ENCODE data around the gene KLK10. TPM values are rescaled to one million over a fixed set of nuclear protein-coding genes. Genes with fewer than 3 reads are reported as not detected.

KLK10 gene
- polyA plus RNA-seq, 1 donor (not counting 4 experiments of a cell fraction or from before 2014, with no cell fraction given), result 56.3 TPM

DNA sequence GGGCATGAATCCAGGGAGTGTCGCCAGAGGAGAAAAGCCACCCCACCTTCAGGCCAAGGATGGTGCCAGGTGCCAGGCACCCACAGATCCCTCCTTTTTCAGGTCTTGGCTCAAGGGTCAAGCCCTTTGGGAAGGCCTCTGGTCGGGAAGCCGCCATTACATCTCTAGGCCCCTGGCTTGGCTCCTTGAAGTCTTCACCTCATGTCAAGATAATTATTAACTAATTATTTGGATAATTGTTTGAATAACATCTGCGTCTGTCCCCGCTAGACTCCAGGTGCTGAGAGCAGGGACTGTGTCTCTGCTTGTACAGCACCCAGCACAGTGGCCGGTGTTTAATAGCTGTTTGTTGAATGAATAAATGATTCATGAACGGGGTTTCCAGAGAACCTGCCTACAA, 44.2 kb upstream of the KLK10 start:
- Histone ChIP-seq H4K20me1 (ENCODE audit: control insufficient read depth, extremely low read depth, insufficient read depth, low read length) (no peaks in the 10 kb centered on the region), H3K27ac (ENCODE audit: control insufficient read depth, insufficient read depth, low read length) (no peak overlapping the region), H3K79me2 (ENCODE audit: control insufficient read depth, insufficient read depth, low read length) (no peaks in the 10 kb centered on the region), H3K9me3 (ENCODE audit: control insufficient read depth, low read depth, low read length) (no peaks in the 10 kb centered on the region), H3K4me2 (ENCODE audit: control insufficient read depth, extremely low read depth, insufficient read depth, low read depth, low read length) (no peak overlapping the region), H3K36me3 (ENCODE audit: control insufficient read depth in 2 of 2, extremely low read depth in 1 of 2, insufficient read depth in 2 of 2, low read length in 2 of 2) (no peaks in the 10 kb centered on the region), H3K27me3 (ENCODE audit: control insufficient read depth, extremely low read depth, insufficient read depth, low read length) (peaks cover 21% of the 10 kb centered on the region), H3K4me3 (ENCODE audit: control insufficient read depth in 2 of 3, extremely low read depth in 1 of 3, insufficient read depth in 2 of 3, low read depth in 1 of 3, low read length in 3 of 3) (no peak overlapping the region), H2AFZ (ENCODE audit: control insufficient read depth, low read length) (no peak overlapping the region), H3K9me1 (ENCODE audit: control insufficient read depth, extremely low read depth, insufficient read depth, low read length) (no peaks in the 10 kb centered on the region), H3K9ac (ENCODE audit: control insufficient read depth, extremely low read depth, insufficient read depth, low read length) (no peak overlapping the region), H3K4me1 (ENCODE audit: control insufficient read depth, extremely low read depth, insufficient read depth, low read length) (peaks cover 3% of the 10 kb centered on the region)
- DNase-seq (ENCODE audit: low read depth, low spot score) (no peak), FAIRE-seq (no peak)
- dilution Hi-C loops (cut with MboI; ENCODE audit: extremely low pct_ligation_motif_present, low sequenced_read_pairs), result no loop called here
- TF ChIP-seq, protein P1, sequence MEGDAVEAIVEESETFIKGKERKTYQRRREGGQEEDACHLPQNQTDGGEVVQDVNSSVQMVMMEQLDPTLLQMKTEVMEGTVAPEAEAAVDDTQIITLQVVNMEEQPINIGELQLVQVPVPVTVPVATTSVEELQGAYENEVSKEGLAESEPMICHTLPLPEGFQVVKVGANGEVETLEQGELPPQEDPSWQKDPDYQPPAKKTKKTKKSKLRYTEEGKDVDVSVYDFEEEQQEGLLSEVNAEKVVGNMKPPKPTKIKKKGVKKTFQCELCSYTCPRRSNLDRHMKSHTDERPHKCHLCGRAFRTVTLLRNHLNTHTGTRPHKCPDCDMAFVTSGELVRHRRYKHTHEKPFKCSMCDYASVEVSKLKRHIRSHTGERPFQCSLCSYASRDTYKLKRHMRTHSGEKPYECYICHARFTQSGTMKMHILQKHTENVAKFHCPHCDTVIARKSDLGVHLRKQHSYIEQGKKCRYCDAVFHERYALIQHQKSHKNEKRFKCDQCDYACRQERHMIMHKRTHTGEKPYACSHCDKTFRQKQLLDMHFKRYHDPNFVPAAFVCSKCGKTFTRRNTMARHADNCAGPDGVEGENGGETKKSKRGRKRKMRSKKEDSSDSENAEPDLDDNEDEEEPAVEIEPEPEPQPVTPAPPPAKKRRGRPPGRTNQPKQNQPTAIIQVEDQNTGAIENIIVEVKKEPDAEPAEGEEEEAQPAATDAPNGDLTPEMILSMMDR (optimal IDR thresholded peaks at IDR 0.05 in 1 of 3, IDR thresholded peaks at IDR 0.05 in 1 of 3, conservative IDR thresholded peaks at IDR 0.05 in 1 of 3; ENCODE audit: extremely low read depth in 1 of 3, insufficient read depth in 2 of 3, low read length in 3 of 3), result no peak
- TF ChIP-seq EZH2 (IDR thresholded peaks at IDR 0.05; ENCODE audit: low read length), result no peak

DNA sequence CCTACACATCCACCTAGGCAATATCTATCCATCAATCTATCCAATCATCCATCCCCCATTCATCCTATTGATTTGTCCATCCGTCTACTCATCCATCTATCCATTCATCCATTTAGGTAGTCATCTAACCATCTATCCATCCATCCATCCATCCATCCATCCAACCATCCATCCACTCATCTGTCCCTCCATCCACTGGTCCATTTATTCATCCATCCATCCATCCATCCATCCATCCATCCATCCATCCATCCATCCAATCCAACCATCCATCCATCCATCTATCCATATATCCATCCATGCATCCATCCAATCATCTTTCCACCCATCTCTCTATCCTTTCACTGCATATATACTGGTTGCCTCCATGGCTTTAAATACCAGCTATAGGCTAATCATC, 41.5 kb upstream of the KLK10 start:
- FAIRE-seq, result no peak
- no peaks in the 10 kb centered on the region for H3K9me1 ChIP-seq (ENCODE audit: control insufficient read depth, extremely low read depth, insufficient read depth, low read length)
- dilution Hi-C loops (cut with MboI; ENCODE audit: extremely low pct_ligation_motif_present, low sequenced_read_pairs), result no loop called here

More for the DNA sequence above, 41.5 kb upstream of the KLK10 start:
- H3K36me3 ChIP-seq (ENCODE audit: control insufficient read depth in 2 of 2, extremely low read depth in 1 of 2, insufficient read depth in 2 of 2, low read length in 2 of 2), result no peaks in the 10 kb centered on the region
- no peak overlapping the region for H3K4me2 ChIP-seq (ENCODE audit: control insufficient read depth, extremely low read depth, insufficient read depth, low read depth, low read length)
- no peak overlapping the region for H2AFZ ChIP-seq (ENCODE audit: control insufficient read depth, low read length)
- no peaks in the 10 kb centered on the region for H3K79me2 ChIP-seq (ENCODE audit: control insufficient read depth, insufficient read depth, low read length)
- DNase-seq (ENCODE audit: low read depth, low spot score), result no peak
- no peak overlapping the region for H3K4me3 ChIP-seq (ENCODE audit: control insufficient read depth in 2 of 3, extremely low read depth in 1 of 3, insufficient read depth in 2 of 3, low read depth in 1 of 3, low read length in 3 of 3)
- peaks cover 21% of the 10 kb centered on the region for H3K27me3 ChIP-seq (ENCODE audit: control insufficient read depth, extremely low read depth, insufficient read depth, low read length)
- TF ChIP-seq, protein P1 (optimal IDR thresholded peaks at IDR 0.05 in 1 of 3, IDR thresholded peaks at IDR 0.05 in 1 of 3, conservative IDR thresholded peaks at IDR 0.05 in 1 of 3; ENCODE audit: extremely low read depth in 1 of 3, insufficient read depth in 2 of 3, low read length in 3 of 3), result no peak
- TF ChIP-seq EZH2 (IDR thresholded peaks at IDR 0.05; ENCODE audit: low read length), result no peak
- H4K20me1 ChIP-seq (ENCODE audit: control insufficient read depth, extremely low read depth, insufficient read depth, low read length), result no peaks in the 10 kb centered on the region
- peaks cover 3% of the 10 kb centered on the region for H3K4me1 ChIP-seq (ENCODE audit: control insufficient read depth, extremely low read depth, insufficient read depth, low read length)
- H3K27ac ChIP-seq (ENCODE audit: control insufficient read depth, insufficient read depth, low read length), result no peak overlapping the region
- no peak overlapping the region for H3K9ac ChIP-seq (ENCODE audit: control insufficient read depth, extremely low read depth, insufficient read depth, low read length)
- no peaks in the 10 kb centered on the region for H3K9me3 ChIP-seq (ENCODE audit: control insufficient read depth, low read depth, low read length)
